GM18870 (cell line): ENCODE data around the gene PGS1.
"Not testable (repeated sequence)": the region's sequence is repeated elsewhere in the genome, so short reads cannot be mapped to it uniquely, and the experiment has no call there.

Experiments used
- ATAC-seq: cut with Tn5 transposase; IDR thresholded peaks from one replicate; pipeline ENCODE4 v1.9.1; 2021; ENCODE audit warnings: moderate library complexity; ENCODE audit not compliant: unreplicated experiment

Gene PGS1

DNA sequence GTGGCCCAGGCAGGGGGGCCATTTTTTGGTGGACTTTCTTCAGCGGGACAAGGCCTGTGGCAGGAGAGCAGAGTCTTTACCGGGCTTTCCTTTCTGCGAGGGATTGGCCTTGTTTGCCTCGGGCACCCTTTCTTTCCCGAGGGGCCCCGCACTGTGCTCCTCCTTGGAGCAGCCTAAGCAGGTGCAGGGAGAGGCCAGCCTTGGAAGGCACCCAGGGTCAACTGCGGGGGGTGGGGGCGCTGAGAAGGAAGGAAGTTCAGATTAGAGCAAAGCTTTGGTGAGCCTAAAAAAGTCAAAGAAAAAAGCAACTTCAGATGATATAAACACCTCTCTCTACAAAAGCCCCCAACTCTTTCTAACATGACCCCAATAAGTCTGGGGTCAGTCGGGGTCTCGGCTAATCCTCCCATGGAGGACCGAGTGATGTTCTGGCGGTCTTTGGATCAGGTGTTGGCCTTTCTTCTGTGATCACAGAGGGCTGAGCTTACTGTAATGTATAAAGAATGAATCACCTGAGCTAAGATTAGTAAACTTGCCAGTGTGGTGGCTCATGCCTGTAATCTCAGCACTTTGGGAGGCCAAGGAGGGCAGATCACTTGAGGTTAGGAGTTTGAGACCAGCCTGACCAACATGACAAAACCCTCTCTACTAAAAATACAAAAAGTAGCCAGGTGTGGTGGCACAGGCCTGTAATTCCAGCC is 63.0 kb downstream of the PGS1 start:
- no peak for ATAC-seq

GRCh38 chr17:78442648-78443218 is 64.3 kb downstream of the PGS1 start:
- no peak for ATAC-seq

DNA sequence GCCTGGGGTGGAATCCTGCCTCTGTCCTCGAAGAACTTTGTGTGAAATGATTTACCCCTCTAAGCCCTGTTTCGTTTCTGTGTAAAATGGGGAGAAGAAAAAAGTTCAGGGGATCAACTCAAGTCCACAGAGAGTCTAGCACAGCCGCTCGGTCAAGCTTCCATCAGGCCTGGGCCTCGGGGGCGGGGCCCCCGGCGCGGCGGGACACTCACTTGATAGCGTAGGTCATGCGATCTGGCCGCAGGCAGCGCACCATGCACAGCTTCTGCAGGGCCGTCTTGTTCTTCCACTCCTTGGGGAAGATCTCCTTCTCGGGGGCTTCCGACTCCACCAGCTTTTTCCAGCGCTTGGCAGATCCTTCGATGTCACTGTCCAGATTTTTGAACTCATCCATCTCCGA is 65.9 kb downstream of the PGS1 start:
- no peak for ATAC-seq

GRCh38 chr17:78446833-78447232 is 68.4 kb downstream of the PGS1 start:
- no peak for ATAC-seq

DNA sequence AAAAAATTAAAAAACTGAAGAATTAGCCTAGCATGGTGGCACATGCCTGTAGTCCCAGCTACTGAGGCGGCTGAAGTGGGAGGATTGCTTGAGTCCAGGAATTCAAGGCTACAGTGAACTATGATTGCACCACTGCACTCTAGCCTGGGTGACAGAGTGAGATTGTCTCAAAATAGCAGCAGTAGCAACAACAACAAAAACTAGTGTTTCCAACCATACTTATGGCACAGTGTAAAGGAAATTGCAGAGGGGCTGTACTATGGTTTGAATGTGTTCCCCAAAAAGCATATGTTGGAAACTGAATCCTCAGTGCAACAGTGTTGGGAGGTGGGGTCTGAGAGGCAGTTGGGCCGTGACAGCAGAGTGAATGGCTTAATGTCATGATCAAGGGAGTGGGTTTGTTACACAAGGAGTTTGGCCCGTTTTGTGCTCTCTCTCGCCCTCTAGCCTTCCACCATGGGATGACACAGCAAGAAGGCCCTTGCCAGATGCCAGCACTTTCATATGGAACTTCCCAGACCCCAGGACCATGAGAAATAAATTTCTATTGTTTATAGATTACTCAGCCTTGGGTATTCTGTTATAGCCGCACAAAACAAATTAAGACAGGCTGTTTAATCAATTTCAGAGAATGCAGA is 70.0 kb downstream of the PGS1 start:
- no peak for ATAC-seq

DNA sequence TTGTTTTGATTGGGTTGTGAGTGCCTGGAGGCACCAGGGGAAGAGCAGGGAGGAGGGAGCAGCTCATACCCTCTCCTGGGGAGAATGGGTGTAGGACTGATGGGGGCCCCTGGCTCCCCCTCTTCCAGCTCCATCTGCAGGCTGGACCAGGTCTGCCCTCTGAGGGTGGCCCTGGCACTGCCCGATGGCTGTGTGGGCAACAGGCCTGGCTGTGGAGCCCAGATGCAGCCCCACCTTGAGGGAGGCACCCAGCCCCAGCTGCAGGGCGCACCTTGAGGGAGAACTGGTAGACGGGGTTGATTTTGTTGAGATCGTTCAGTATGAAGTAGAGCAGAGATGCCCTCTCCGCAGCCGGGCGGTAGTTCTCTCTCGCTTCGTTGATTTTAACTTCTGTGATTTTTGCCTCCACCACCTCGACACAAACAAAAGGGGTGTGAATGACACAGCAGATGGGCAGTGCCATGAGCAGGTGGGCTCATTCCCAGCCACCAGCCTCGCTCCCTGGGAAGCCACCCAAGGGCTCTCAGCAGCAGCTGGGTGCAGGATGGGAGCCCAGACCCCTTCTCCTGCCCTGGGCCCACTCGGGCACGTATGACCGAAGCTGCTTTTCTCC is 71.6 kb downstream of the PGS1 start:
- ATAC-seq: no peak

GRCh38 chr17:78450696-78451345 is 72.4 kb downstream of the PGS1 start:
- no peak for ATAC-seq

DNA sequence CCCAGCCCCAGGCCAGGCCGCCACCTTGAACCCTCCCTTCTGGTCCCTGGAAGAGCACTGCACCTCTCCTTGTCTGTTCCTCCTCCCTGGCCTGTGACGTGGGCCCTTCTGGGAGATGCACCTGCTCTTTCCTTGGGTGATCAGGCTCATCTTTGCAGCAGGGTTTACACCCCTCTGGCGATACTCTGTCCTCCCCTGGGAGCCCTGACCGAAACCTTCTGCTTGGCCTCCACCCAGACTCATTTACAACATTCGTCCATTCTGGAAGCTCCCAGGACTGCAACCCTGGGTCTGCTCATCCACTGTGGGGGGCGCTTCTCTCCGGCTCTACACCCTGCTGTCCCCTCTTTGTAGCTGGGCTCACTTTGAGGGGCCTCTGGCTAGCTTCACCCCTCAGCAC is 73.3 kb downstream of the PGS1 start:
- ATAC-seq: no peak

GRCh38 chr17:78454346-78454745 is 75.9 kb downstream of the PGS1 start:
- no peak for ATAC-seq

DNA sequence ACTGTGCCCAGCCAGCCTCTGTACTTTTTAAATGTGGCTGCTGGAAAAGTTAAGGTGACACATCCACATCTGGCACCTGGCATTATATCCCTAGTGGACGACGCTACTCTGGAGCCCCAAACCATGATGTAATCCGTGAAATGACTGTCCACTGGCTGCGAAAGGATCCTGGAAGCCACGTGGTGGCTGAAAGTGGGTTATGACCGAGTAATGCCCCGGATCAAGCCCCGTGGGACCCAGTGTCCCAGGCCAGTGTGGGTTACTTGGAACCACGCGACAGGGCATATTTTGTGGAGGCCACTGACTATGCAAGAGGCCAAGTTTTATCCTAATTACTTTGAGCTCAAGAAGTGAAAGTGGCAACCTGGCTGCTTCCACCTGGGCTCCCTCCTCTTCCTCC is 79.6 kb downstream of the PGS1 start:
- no peak for ATAC-seq

DNA sequence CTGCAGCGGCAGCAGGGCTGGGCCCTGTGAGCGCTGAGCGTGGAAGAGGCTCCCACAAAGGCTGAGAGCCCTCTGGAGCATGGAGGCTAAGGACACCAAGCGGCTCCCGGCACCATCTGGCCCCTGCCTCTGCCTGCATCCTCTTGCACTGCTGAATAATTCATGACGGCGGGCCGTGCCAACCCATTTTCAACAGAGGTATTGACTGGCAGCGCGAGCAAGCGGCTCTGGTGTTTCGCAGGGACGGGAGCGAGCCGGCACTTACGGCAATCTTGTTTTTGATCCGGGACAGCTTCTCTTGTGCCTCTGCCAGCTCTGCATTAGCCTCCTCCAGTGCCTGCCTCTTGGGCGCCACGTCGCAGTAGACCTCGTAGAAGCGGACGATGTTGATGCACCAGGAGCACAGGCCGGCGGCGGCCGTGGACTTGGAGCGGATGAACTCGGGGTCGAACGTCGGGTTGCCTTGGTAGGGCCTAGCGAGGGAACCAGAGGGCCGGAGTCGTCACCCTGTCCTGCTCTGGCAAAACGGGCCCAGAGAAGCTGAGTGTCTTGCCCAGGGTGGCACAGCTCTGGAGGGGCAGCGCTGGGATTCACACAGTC is 80.4 kb downstream of the PGS1 start:
- ATAC-seq: no peak

GRCh38 chr17:78459696-78460095 is 81.2 kb downstream of the PGS1 start:
- ATAC-seq: no peak

- no peak for ATAC-seq
Observed at GRCh38 chr17:78460176-78460675, 81.8 kb downstream of the PGS1 start.

- ATAC-seq: no peak
Observed at GRCh38 chr17:78460951-78461798, 82.7 kb downstream of the PGS1 start.

GRCh38 chr17:78461799-78462053 is 83.3 kb downstream of the PGS1 start:
- no peak for ATAC-seq

DNA sequence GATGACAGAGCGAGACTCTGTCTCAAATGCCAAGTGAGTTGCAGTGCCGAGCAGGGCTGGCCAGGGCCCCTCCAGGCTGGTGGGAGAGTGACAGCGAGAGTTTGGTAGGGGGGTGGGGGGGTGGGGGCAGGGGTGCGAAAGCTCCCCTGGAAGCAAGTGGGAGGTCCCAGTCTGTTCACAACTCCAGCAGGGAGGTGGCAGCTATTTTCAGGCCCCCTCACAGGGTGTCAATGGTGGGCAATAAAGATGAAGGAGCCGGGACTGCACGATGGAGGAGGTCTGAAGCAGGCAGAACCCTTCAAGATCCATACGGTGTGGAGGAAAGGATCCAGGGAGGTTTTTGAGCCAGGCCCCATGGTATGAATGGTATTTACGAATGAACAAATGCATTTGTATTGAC is 83.7 kb downstream of the PGS1 start:
- ATAC-seq: no peak

DNA sequence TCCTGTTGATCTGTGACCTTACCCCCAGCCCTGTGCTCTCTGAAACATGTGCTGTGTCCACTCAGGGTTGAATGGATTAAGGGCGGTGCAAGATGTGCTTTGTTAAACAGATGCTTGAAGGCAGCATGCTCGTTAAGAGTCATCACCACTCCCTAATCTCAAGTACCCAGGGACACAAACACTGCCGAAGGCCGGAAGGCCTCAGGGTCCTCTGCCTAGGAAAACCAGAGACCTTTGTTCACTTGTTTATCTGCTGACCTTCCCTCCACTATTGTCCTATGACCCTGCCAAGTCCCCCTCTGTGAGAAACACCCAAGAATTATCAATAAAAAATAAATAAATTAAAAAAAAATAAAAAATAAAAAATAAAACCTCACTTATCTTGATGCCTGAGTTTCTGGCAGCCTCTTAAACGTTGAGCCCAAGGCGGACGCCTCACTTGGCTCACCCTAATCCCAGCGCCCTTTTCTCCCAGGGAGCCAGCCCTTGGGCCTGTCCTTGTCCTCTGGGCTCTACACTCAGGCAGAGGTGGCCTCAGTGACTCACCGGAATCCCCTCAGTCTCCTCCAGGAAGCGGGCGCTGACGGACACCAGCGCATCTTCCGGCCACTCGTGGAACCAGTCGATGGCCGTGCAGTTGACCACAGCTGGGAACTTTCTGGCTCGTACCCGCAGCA is 87.8 kb downstream of the PGS1 start:
- ATAC-seq: not testable (repeated sequence)

GRCh38 chr17:78466786-78467715 is 88.6 kb downstream of the PGS1 start:
- ATAC-seq: no peak

GRCh38 chr17:78468366-78468765 is 89.9 kb downstream of the PGS1 start:
- no peak for ATAC-seq
